HG03097 (cell line): ENCODE data around the gene CFAP251.

ENCODE experiments used
- ATAC-seq: cut with Tn5 transposase; IDR thresholded peaks from one replicate; pipeline ENCODE4 v1.9.1; 2021; ENCODE audit not compliant: unreplicated experiment, low FRiP score

CFAP251 gene

GRCh38 chr12:121939992-121940766, 21.8 kb downstream of the CFAP251 start:
- ATAC-seq: no peak

DNA sequence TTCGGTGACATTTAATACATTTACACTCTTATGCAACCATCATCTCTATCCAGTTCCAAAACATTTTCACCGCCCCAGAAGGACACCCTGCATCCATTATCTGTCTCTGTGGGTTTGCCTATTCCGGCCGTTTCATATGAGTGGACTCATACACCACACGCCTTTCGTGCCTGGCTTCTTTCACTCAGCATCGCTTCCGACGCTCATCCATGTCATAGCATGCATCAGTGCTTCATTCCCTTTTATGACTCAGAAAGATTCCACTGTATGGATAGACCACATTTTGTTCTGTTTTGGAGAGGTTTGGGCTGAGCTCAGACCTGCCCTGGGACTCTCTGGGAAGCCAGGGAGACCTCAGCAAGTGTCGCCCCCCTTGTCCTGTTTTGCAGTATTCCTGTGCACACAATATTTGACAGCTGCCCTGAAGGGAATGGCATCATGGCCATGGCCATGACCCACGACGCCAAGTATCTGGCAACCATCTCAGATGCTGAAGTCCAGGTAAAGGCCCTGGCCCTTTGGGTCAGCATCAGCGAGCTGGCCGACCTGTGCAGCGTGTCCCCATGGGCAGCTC, 23.8 kb downstream of the CFAP251 start:
- ATAC-seq: no peak

- ATAC-seq: no peak
Measured at GRCh38 chr12:121943926-121944325, 25.5 kb downstream of the CFAP251 start.

DNA sequence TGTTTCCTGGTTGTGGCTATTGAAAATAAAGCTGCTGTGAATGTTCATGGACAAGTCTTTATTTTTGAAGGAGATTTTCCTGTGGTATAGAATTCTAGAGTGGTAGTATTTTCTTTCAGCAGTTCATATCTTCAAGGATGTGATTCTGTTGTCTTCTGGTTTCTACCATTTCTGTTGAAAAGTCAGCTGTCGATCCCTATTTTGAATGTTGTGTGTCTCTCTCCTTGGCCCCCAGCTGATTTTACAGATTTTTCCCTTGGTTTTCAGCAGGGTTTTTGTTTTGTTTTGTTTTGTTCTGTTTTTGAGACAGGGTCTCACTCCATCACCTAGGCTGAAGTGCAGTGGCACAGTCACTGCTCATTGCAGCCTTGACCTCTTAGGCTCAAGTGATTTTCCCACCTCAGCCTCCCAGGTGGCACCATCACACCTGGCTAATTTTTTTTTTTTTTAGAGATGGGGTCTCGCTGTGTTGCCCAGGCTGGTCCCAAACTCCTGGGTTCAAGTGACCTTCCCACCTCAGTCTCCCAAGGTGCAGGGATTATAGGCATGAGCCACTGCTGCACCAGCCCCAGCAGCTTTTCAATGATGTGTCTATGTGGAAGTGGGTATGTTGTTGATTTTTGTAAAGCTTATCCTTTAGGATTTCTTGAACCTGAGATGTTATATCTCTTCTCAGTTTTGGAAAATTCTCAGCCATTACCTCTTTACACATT, 28.1 kb downstream of the CFAP251 start:
- ATAC-seq: no peak

DNA sequence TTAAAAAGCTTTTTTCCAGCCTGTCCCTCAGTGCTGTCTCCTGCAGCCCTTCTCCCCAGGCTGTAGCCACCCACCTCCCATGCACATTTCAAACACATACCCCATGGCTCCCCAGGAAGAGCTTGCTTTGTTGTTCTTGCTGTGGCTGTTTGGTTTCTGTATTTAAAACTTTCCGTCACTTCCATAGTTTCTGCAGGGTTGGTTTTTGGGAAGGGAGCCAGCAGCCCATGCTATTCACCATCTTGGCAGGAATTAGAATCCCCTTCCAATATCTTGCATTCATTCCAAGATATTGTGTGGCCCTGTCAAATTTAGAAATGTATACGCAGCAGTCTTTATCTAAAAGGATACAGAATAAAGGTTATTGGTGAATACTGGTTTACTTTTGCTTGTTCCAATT, 29.6 kb downstream of the CFAP251 start:
- ATAC-seq: no peak

DNA sequence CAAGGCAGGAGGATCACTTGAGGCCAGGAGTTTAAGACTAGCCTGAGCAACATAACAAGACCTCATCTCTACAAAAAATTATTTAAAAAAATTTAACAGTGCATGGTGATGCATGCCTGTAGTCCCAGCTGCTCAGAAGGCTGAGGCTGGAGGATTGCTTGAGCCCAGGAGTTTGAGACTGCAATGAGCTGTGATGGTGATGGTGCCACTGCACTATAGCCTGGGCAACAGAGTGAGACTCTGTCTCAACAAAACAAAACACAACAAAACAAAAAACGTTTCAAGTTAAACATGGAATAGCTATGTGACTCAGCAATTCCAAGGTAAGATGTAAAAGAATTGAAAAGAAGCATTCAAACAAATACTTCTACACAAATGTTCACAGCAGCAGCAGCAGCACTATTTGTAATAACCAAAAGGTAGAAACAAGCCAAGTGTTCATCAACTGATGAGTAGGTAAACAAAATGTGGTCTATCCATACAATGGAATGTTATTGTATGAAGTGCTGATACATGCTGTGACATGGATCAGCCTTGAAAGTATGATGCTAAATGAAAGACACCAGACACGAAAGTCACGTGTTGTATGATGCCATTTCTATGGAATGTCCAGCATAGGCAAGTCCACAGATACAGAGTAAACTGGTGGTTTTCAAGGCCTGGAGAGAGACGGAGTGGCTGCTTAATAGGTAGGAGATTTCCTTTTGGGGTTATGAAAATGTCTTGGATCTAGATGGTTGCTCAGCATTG, 31.4 kb downstream of the CFAP251 start:
- no peak for ATAC-seq

DNA sequence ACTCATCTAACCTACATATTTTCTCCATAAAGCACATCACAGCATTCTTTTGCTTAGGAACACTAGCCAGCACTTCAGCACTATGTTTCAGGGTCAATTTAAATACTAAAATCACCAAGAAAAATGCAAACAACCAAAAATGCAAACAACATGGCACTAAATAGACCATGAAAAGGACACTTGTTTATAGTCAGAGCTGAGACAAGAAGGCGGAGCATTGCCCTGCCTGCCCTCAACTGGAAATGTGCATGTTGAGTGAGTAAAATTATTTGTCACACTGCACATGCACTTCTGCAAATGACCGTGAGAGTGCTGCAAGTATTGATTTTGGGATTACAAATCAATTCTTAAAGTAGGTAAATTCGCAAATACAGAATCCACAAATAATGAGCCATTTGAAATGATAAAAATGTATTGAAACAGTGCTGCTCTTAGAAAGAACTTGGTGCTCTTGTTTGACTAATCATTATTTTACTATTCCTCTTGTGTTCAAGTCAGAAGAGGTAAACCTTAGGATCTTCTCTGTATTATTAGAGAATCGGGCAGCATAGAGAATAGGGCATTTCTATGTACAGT, 34.8 kb downstream of the CFAP251 start:
- ATAC-seq: no peak

- no peak for ATAC-seq
Measured at GRCh38 chr12:121953695-121954094, 35.3 kb downstream of the CFAP251 start.

- no peak for ATAC-seq
Measured at GRCh38 chr12:121955258-121956237, 37.2 kb downstream of the CFAP251 start.

- ATAC-seq: no peak
Measured at GRCh38 chr12:121957861-121958515, 39.6 kb downstream of the CFAP251 start.

DNA sequence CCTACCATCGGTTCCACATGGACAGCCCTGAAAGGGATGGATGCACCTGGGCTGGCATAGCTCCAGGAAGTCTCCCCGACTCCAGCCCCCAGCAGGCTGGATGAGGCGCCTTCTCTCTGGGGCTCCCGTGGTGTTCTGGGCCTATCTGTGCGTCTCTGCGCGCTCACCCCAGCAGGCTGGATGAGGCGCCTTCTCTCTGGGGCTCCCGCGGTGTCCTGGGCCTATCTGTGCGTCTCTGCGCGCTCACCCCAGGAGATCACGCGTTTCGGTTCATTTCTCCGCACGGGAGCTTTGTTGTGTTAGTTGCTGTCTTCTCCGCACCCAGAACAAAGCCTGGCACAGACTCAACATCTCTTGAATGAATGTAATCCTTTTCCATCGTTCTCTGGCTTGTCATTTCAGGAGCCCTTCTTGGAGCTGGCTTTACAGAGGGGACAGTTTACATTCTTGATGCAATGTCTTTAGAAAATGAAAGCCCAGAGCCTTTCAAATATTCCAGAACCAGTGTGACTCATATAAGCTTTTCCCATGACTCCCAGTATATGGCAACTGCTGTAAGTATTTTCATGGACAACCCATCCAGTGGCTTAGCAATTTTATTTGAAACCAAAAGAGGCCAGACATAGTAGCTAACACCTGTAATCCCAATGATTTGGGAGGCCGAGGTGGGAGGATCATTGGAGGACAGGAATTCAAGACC, 40.3 kb downstream of the CFAP251 start:
- no peak for ATAC-seq

DNA sequence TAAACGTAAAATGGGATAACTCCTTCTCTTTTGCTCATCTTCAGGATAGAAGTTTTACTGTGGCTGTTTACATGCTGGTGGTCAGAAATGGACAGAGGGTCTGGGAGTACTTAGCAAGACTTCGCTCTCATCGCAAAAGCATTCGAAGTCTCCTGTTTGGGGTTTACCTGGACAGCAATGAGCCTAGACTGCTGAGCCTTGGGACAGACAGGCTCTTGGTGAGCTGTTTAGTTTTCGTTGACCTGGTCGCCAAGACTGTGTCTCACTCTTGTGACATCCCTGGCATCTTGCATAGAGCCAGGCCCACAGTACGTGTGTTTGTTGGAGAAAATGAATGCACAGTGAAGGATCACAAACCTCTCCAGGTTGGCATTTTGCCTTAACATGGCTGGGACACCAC, 42.1 kb downstream of the CFAP251 start:
- no peak for ATAC-seq

DNA sequence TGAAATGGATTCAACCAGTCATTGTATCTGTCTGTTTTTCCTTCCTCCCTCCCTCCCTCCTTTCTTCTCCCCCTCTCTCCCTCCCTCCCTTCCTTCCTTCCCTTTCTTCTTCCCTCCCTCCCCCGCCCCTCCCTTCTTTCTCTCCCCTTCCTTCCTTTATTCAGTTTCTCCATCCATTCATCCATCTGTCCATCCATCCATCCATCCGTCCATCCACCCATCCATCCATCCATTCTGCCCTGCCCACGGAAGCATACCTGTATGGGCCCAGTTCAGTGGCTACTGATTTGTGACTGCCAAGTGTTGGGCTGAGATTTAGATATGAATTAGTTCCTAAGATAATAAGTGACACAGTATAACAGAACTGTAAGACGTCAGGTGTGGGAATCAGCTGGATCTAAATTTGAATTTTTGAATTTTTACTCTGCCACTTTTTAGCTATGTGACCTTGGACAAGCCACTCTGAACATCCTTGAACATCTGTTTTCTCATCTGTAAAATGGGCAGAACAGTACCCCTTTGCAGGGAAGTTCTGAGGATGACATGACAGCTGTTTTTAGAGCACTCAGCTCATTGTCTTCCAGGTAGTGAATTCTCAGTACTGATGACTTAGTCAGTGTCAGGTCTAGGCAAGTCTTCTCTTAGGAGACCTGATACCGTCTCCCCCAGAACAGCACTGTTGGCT, 42.9 kb downstream of the CFAP251 start:
- no peak for ATAC-seq

DNA sequence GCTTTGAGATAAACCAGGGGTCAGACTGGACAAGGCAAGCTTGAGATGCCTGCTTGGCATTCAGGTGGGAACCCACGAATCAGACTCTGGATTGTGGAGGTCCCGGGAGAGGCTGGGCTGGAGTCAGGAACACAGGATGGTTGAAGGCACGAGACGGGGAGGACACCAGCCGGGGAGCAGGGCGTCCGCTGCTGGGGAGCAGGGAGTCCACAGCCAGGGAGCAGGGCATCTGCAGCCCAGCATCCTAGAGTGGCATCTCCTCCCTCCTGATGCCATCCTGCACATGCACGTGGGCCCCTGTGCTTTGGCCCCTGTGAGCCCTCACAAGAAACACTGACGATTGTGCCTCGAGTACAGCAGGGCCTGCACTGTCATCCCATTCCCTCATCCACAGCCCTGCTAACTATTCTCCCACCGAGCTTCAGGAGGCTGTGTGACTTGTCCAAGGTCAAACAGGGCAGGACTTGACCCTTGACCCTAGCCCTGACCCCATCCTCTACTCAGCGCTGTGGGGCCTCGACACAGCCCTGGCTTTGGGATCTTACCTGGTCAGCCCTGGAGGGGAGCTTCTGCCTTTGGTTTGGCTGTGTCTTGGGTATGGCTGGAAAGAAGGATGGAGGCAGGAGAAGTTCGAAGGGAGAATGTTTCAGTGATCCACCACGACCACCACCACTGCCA, 45.1 kb downstream of the CFAP251 start:
- ATAC-seq: no peak

- no peak for ATAC-seq
Measured at GRCh38 chr12:121964813-121965643, 46.6 kb downstream of the CFAP251 start.

DNA sequence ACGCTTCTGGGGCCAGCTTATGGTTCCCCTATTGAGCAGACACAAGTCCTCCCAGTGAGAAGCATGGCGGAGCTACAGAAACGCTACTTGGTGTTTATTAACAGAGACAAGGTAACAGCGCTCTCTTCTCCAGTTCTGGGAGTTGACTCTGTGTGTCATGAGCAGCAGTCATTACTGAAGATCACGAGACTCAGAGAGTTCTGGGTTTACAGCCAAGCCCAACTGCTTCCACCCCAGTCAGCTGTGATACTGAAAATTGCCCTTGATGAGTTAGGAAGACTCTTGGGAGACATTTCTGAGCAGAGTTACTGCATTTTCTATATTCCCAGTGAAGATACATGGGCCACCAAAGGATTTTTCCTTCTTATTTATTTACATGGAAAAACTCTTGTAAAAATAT, 48.6 kb downstream of the CFAP251 start:
- no peak for ATAC-seq

DNA sequence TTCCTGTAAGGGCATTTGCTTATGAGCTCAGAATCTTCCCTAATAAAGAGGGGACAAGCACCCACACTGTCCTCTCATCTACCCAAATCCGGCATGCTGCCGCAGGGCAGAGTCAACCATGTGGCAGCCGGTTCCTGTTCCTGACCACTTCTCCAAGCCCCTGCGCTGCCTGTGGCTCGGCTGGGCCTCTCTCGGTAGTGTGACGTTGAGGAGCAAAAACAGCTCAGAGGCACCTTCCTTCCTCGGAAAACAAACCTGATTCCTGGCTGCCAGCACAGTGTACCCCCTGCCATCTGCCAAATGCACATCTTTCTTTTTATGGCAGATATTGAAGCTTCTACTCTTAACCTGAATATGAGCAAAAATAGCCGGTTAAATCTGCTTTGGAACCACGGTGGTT, 50.5 kb downstream of the CFAP251 start:
- ATAC-seq: no peak
